ENCODE results near the gene CTH. TPM values are rescaled to one million over a fixed set of nuclear protein-coding genes. Genes with fewer than 3 reads are reported as not detected.

The CTH gene
- total RNA-seq, 4 donors from 2014 or later: 4.9 to 9.7 (median 6.2) TPM

- no peak for TF ChIP-seq CTCF (IDR thresholded peaks at IDR 0.05; ENCODE audit: low read depth)
Measured at GRCh38 chr1:70449049-70449448, 38.0 kb downstream of the CTH start.

- no peak for TF ChIP-seq CTCF (IDR thresholded peaks at IDR 0.05; ENCODE audit: low read depth)
Measured at GRCh38 chr1:70455291-70455690, 44.2 kb downstream of the CTH start.

DNA sequence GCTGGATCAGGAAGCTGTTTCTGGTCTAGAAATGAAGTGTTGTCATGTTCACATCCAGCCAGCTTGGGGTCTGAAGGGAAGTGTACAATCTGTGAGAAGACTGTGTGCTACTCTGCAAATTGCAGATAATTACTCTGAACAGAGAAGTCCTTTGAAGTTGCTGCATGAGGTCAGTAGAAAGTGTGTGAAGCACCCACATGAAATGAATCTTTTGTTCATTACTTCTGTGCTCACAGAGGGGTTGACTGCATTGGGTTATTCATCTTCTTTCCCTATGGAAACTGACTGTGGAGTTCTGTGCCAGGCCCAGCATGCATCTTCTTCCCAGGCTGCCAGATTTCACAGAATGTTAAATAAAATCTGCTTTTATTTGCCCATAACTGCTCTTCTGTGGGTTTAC lies 47.1 kb downstream of the CTH start:
- no peak for TF ChIP-seq CTCF (IDR thresholded peaks at IDR 0.05; ENCODE audit: low read depth)

GRCh38 chr1:70459496-70460225 lies 48.6 kb downstream of the CTH start:
- no peak for TF ChIP-seq CTCF (IDR thresholded peaks at IDR 0.05; ENCODE audit: low read depth)

- no peak for TF ChIP-seq CTCF (IDR thresholded peaks at IDR 0.05; ENCODE audit: low read depth)
Measured at GRCh38 chr1:70462611-70463010, 51.5 kb downstream of the CTH start.

- no peak for TF ChIP-seq CTCF (IDR thresholded peaks at IDR 0.05; ENCODE audit: low read depth)
Measured at GRCh38 chr1:70465911-70466310, 54.8 kb downstream of the CTH start.

- TF ChIP-seq CTCF (IDR thresholded peaks at IDR 0.05; ENCODE audit: low read depth): no peak
Measured at GRCh38 chr1:70467531-70467930, 56.5 kb downstream of the CTH start.

All from subcutaneous adipose tissue (tissue), 4 donors.